ENCODE measurements around the gene IPCEF1.

DNA sequence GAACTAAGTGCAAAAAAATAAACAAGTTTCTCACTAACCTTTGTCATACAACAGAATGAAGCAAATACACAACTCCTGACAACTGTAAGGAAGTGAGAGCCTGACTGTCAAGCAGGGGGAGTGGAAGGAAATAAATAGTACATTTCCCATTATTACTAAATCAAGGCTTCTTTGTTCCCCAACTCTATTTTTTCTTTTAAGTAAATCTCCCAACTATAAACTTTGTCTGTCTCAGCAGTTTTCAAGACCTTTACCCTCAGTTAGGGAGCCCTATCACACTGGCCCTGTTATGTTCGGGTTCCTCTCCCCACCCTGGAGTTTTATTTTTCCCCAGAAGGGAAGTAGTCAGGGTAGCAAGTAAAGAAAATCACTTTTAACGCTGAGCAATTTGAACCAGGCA, 24.1 kb upstream of the IPCEF1 start:
- TF ChIP-seq, protein P1, sequence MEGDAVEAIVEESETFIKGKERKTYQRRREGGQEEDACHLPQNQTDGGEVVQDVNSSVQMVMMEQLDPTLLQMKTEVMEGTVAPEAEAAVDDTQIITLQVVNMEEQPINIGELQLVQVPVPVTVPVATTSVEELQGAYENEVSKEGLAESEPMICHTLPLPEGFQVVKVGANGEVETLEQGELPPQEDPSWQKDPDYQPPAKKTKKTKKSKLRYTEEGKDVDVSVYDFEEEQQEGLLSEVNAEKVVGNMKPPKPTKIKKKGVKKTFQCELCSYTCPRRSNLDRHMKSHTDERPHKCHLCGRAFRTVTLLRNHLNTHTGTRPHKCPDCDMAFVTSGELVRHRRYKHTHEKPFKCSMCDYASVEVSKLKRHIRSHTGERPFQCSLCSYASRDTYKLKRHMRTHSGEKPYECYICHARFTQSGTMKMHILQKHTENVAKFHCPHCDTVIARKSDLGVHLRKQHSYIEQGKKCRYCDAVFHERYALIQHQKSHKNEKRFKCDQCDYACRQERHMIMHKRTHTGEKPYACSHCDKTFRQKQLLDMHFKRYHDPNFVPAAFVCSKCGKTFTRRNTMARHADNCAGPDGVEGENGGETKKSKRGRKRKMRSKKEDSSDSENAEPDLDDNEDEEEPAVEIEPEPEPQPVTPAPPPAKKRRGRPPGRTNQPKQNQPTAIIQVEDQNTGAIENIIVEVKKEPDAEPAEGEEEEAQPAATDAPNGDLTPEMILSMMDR (IDR thresholded peaks at IDR 0.05) = no peak
- TF ChIP-seq CBX2 (IDR thresholded peaks at IDR 0.05; ENCODE audit: borderline replicate concordance, low read depth) = no peak
